ENCODE data around the gene SLC7A8.

DNA sequence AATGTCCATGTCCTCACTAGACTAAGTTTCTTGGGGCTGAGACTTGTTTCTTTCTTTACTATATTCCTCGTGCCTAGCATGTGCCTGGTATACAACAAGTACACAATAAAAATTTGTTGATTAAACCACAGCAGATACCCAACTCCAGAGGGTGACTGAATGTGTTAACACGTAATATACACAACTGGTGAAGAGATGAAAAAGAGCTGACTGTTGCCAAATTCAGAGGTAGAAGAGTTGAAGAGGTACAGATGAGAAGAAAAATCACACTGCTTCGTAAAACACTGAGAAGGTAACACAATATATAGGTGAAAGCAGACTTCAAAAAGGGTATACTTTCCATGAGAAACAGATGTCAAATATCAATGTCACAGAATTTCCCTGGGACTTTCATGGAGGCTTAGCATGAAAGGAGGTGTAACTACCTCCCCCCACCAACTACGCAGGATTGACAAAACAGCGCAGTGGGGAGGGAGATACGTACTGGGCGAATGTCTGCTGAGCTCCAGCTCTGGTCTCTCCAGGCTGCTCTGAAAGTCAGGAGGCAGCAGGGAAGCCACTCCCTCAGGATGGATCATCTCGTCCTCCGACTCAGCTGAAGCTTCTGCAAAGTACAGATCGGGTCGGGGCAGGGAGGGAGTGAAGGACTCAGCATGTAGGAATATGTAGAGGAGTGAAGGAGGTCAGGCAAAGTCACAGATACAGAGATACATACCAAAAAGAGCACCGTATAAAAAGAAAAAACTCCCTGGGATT, 93.8 kb downstream of the SLC7A8 start:
- TF ChIP-seq ELF4 (IDR thresholded peaks at IDR 0.05), result no peak
- TF ChIP-seq SP1 (IDR thresholded peaks at IDR 0.05), result no peak
- TF ChIP-seq FOXA1 (IDR thresholded peaks at IDR 0.05), result no peak
- TF ChIP-seq, protein P1, sequence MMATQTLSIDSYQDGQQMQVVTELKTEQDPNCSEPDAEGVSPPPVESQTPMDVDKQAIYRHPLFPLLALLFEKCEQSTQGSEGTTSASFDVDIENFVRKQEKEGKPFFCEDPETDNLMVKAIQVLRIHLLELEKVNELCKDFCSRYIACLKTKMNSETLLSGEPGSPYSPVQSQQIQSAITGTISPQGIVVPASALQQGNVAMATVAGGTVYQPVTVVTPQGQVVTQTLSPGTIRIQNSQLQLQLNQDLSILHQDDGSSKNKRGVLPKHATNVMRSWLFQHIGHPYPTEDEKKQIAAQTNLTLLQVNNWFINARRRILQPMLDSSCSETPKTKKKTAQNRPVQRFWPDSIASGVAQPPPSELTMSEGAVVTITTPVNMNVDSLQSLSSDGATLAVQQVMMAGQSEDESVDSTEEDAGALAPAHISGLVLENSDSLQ (IDR thresholded peaks at IDR 0.05), result no peak
- no peak for TF ChIP-seq BHLHE40 (IDR thresholded peaks at IDR 0.05; ENCODE audit: borderline replicate concordance)
- no peak for TF ChIP-seq LEF1 (IDR thresholded peaks at IDR 0.05; ENCODE audit: borderline replicate concordance)
- TF ChIP-seq FOXK2 (IDR thresholded peaks at IDR 0.05), result no peak
- TF ChIP-seq TARDBP (IDR thresholded peaks at IDR 0.05), result no peak
- no peak for TF ChIP-seq NFRKB (IDR thresholded peaks at IDR 0.05)
- no peak for TF ChIP-seq CTBP1 (IDR thresholded peaks at IDR 0.05; ENCODE audit: borderline replicate concordance)
- TF ChIP-seq SUZ12 (IDR thresholded peaks at IDR 0.05), result no peak
- TF ChIP-seq ARNT (IDR thresholded peaks at IDR 0.05), result no peak
- no peak for TF ChIP-seq FOXM1 (IDR thresholded peaks at IDR 0.05; ENCODE audit: borderline replicate concordance)
- TF ChIP-seq HDGF (IDR thresholded peaks at IDR 0.05; ENCODE audit: borderline replicate concordance), result no peak

All from HEK293T (cell line).